ENCODE data around the gene TXNRD2. TPM values are rescaled to one million over a fixed set of nuclear protein-coding genes. Genes with fewer than 3 reads are reported as not detected.

Gene TXNRD2
- total RNA-seq, 1 donor from 2014 or later: 63.5 TPM

DNA sequence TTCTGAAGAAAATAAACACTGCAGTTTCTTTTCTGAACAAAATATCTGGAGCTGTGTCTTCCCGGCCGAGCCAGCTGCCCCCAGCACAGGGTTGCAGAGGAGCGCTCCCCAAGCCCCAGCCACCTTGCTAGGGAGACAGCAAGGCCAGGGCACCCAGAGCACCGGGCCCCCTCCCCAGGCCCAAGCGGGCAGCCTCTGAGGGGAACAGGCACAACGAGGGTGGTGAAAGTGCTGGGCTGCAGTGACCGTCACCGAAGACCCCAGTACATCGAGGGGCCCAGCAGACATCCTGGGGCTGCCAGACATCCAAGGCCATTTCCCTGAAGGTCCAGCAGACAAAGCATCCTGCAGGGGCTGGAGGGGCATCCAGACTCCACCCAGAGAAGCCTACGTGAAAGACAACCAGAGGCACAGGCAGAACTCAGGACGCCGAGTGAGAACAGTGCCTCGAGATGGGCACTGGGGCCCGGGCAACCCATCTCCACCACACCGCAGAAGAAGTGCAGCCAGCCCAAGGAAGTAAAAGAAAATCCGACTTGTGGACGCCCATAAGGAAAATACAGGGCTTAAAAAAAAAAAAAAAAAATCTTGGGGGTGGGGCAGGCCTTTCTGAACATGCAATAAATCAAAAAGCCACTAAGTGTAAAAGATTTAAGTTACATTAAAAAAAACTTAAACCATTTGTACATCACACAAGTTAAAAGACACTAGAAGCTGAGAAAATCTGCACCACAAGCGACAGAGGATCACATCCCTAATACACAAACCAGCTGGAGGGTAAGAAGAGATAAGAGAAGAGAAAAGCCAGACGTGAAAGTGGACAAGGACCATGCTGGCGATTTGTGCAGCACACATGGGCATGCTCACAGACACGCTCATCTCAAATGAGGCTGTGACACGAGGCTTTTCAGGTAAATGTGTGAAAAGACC, 36.0 kb downstream of the TXNRD2 start:
- DNase-seq (ENCODE audit: low read depth in 2 of 2): no peak

DNA sequence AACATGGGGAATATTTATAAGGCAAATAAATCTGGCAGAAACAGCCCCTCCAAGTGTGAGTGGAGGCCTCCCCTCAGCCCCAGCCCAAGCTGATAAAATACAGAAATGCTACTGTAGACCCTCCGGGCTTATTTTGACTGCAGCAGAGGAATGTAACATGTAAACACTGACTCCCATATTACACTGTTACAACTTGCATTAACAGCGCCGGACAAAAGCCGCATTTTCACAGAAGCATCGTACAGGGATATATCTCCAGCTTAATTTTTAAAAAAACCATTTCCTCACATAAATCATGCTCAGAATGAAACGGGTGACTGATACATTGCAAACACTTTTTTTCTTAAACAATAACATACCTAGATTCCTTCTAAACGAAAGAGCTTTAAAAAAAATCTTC, 36.7 kb downstream of the TXNRD2 start:
- no peak for DNase-seq (ENCODE audit: low read depth in 2 of 2)

DNA sequence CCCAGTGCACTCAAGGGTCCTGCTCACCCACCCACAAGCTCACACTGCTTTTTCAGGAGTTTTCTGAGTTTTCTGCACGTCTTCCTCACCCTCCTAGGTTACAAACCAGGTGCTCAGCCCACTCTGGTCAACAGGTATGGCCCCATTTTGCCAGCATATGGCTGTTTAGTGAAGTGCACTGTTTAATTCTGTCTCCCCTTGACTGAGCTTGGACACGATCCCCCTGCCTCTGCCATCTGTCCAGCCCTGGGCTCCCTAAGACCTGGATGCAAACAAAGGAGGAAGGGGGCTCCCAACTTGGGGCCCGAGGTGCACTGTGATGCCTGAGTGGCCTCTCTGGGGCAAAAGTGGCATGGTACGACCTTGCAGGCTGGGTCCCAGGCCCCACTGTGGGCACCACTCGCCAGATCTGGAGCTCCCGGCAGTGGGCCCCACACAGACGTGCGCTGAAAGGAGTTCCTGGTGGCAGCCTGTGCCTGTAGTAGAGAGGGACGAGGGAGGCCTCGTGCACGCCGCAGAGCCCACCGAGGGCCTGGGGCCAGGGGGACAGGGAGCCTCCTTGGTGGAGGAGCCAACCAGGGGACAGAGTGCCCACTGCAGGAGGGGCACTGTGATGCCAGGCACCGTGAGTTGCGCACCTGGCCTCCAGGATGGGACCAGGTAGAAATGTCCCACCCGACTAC, 37.3 kb downstream of the TXNRD2 start:
- DNase-seq (ENCODE audit: low read depth in 2 of 2): no peak

DNA sequence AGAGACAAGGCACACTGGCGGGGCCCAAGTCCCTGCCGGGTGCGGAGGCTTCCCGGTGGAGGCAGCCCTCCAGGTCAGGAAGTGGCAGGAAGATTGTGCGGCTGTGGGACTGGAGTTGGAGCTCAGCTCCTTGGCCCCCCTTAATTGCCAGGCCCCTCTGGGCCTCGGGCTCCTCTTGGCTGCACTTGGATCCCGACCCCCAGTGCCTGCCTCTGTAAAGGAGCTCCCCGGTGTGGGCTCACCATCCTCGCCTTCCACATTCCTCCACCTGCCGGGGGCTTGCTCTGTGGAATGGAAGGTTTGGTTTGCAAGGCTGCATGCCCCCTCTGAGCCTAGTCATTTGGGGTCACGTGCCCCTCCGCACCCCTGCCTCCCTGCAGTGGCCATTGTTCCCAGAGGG, 38.1 kb downstream of the TXNRD2 start:
- DNase-seq (ENCODE audit: low read depth in 2 of 2): no peak

DNA sequence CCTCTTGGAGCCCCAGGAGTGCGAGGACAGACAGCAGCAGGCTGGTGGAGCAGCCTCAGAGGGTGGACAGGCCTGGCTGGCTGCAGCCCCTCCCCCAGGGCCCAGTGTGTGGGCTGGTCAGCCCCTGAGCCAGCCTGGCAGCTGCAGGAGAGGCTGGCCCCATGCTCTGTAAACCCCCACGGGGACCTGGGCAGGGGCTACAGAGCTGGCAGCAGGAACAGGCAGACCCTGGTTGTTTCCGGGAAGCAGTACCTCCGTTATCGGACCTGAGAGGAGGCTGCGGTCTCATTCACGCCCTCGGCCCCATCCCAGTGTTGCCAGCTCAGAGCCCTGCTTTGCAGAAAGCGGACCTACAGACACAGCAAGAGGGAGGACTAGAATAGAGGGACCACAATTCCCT, 38.6 kb downstream of the TXNRD2 start:
- DNase-seq (ENCODE audit: low read depth in 2 of 2): no peak

DNA sequence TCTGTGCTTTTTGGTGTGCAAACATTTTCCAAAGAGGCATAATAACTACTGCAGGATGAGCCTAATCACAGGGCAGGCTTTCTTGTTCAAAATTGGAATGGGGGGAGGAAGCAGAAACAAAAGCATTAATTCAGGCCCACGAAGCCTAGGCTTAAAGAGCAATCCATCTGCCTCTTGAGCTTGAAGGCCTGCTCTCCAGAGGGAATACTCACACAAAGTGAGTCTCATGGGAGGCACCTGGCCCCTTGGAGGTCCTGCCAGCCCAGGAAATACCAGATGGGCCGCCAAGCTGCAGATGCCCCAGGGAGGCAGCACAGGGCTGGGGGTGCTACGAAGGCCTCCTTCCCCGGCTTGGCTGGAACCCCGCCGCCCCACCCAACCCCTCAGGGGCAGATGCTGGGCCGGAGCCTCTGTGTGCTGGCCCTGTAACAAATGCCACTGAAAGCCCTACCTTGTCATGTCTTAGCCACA, 39.3 kb downstream of the TXNRD2 start:
- no peak for DNase-seq (ENCODE audit: low read depth in 2 of 2)

DNA sequence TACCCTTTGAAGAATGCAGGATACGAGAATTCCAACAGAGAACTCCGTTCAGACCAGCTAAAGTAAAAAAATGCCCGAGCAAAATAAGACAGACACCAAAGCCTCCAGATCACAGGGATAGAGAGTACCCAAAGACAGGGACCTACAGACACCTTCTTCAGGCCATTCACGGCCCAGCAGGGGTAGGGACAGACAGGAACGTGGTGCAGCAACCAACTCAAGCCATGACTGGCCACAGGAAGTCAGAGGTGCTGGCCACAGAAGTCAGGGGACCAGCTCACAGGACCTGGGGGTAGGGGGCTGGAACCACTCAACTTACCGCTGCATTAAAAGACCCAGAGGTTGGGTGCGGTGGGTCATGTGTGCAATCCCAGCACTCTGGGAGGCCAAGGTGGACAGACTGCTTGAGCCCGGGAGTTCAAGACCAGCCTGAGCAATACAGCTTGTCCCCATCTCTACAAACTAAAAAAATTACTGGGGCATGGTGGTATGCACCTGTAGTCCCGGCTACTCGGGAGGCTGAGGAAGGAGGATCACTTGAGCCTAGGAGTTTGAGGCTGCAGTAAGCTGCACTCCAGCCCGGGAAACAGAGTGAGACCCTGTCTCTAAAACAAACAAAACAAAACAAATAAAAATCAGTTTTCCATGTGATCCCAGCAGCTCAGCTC, 39.9 kb downstream of the TXNRD2 start:
- no peak for DNase-seq (ENCODE audit: low read depth in 2 of 2)

DNA sequence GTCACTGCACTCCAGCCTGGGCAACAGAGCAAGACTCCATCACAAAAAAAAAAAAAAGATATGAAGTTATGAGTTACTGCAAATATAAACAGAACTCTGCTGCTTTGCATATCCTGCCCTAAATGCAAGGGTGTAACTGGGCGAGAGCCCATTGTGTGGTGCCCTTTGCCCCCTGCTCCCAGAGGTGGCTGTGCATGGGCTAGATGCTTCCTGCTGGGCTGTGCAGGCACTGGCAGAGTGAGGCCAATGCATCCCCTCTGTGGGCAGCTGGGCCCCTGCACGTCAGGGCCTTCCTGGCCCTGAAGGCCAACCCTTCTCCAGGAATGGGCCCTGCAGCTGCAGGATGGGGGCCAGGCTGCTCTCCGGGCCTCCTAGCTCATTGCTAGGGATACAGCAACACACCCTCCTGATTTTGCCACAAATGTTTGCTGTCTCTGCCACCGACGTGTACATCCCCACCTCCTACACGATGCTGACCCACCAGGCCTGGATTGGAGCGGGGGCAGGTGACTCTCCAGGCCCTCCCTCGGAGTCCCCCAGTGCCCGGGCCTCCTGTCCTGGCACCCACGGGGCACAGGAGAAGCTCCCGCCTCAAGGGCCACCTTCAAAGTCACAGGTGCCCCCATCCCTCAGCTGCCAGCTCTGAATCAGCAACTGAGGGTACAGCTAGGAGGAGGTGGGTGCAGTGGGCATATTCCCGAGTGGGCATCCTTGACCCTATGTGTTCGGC, 40.7 kb downstream of the TXNRD2 start:
- DNase-seq (ENCODE audit: low read depth in 2 of 2): no peak

DNA sequence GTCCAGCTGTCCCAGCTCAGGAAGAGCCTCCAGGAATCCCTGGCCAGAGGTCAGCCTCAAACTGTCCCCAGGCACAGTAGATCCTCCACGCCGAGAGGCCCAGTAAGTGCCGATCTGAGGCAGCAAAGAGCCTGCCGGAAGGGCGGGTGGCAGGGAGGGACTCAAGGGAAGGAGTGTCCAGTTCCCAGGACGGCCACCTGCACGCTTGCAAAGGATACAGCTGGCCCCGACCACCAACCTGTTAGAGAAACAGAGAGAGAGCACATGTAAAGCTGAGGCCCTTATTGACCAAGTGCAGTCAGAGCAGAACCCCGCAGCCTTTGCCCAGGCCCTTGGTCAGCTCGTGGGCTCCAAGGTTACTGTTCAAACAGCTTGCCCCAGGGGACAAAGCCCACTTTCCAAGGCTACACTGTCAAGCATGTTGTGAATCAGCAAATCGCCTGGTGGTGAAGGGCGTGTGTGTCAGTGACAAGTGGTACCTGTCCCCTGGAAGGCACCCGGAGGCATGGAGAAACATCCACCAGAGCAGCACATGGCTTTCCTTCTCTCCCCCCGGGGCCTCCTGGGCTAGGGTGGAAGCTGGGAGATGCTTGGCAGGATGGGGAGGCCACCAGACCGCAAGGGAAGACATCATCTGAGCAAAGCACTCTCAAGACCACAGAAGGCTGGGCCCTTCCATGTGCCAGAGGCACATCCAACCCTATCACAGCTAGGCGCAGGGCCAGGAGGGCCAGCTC, 42.6 kb downstream of the TXNRD2 start:
- DNase-seq (ENCODE audit: low read depth in 2 of 2): no peak

DNA sequence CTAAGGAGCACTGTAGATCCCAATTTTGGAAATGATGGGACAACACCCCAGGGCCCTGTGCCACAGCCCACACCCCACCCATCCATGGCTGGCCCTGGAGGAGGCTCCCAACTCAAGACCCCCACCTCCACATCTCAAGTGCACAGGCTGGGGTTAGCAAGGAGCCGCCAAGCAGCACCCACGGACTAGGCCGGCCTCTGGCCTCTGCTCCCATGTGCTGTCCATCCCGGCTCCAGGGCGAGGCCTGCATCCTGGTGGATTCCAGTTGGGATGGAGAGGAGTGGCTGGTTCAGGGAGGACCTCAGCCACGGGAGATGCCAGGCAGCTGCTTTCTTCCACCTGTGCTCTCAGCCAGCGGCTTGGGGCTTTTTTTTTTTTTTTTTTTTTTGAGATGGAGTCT, 43.5 kb downstream of the TXNRD2 start:
- no peak for DNase-seq (ENCODE audit: low read depth in 2 of 2)

DNA sequence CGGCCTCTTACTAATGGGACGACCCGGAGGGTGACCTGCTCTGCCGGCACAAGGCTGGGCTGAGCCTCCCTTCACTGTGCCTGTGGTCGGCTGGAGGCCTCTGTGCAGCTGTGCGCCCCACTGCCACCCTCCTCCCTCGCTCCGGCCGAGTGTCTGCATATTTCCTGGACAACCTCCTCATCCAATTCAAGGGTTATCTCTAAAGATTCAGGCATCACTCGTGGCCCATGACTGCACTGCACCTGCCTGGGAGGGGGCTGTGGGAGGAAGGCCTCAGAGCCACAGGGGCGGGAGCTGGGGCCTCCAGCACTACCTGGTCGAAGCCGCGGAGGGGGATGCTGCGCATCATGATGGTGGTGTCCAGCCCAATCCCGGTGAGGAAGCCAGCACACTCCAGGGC, 43.9 kb downstream of the TXNRD2 start:
- DNase-seq (ENCODE audit: low read depth in 2 of 2): no peak

DNA sequence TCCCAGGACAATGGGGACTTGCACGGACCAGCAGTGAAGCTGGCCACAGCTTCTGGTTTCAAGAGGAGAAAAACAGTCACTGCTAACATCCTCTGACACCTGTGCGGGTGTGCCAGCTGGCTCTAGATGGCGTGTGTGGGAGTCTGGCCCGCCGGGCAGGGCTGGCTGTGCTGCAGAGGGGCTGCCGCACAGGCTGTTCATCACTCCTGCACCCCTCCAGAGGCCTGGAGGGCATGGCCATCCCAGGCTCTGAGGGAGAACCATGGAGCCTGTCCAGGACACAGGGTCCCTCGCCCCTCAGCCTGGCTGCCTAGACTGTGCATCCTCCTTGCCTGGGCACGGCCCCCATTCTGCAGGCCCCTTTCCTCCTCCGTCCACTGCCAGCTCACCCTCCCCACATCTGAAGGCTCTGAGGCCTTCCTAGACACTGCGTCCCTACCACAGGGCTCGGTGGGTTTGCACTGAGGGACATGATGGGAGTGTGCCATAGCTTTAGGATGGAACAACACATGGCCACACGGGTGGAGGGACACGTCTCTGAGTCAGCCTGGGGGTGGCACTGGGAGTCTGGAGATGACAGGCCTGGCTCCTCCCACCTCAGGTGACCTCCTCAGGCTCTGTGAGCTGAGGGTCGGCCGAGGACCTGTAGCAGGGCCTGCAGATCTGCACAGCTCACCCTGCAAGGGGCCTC, 44.8 kb downstream of the TXNRD2 start:
- DNase-seq (ENCODE audit: low read depth in 2 of 2): peak in 1 of 2 donors; percentile 47

DNA sequence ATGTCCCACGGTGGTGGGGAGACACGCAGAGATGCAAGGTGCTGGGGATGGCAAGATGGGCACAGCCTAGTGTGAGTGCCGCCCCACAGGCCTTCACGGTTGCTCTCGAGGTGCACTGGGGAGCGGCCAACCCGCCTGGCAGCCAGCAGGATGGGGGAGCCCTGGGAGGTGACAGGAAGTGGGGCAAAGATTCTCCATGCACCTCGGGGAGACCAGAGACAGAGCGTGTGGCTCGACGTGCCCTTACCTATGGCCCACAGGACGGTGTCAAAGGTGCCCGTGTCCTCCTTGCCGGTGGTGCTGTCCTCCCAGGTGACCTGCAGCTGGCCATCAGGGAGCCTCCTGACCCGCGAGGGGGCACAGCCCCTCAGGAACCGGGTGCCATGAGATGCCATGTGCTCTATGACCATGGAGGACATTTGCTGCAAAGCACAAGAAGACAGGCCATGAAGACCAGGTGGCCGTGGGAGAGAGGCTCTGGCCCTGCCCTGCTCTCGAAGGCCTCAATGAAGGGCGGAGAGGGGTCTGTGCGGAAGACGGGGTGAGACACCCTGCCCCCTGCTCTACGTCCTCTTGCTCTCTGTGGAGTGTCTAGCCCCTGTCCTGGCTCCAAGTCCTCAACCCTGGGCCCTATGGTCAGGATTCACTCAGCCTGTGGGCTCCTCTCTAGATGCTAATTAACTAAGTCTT, 46.3 kb downstream of the TXNRD2 start:
- no peak for DNase-seq (ENCODE audit: low read depth in 2 of 2)

DNA sequence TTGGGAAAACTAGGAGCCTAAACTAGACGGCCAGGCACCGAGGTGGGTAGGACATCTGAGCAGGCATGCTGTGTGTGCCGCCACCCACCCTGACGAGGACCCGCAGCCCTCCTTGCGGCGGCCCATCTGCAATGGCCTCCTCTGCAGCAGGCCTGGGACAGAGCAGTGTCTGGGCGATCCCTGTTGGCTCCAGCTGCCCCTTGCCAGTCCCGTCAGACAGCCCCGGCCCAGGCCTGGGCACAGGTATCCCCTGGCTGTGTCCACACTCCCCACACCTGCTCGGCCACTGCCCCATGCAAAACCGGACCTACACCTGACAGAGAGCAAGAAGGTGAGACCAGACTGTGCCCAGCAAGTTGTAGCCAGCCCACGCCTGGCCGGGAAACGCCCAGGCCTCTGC, 48.3 kb downstream of the TXNRD2 start:
- DNase-seq (ENCODE audit: low read depth in 2 of 2): no peak

DNA sequence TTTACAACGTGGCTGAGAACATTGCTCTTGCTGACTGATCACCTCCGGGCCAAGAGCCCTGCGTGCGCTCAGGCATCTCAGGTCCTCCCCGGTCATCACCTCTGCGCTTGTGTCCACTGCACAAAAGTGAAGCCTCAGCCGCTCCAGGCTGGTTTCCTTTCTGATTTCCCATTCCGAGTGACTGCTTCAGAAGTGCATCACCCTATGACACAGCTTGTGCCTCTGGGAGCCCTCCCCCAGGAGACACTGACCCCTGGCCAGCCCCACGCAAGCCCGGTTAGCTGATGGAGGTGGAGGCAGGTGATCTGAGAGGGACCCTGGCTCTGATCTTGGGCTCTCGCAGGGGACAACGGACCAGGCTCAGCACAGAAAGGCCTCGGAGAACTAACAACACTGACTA, 48.7 kb downstream of the TXNRD2 start:
- DNase-seq (ENCODE audit: low read depth in 2 of 2): peak; percentile 32 to 51

DNA sequence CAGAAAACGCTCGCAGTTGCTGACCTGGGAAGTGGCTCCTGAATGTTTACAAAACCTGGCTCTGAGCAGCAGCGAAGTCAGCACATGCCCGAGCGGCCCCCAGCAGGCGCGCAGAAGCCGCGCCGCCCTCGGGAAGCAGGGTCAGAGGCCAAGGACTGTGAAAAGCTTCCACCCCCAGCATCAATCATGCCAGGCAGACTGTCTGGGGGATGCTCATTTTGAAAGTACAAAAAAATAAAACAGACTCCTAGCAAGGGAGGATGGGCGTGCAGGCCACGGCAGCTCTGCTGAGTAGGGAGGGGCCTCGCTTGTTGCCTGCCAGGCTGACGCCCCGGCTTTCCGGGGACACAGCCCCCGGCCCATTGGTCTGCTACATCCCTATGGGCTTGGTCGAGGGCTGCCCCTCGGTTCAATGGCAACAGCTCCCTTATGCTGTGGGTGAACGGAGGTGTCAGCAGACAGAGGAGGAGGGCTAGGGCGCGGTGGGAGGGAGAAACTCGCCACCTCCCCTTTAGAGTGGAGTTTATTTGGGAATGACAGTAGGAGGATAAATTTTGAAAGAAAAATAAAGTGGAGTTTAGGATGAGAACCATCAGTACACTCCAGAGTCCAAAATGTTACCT, 49.2 kb downstream of the TXNRD2 start:
- DNase-seq (ENCODE audit: low read depth in 2 of 2): peak; percentile 74 to 77

DNA sequence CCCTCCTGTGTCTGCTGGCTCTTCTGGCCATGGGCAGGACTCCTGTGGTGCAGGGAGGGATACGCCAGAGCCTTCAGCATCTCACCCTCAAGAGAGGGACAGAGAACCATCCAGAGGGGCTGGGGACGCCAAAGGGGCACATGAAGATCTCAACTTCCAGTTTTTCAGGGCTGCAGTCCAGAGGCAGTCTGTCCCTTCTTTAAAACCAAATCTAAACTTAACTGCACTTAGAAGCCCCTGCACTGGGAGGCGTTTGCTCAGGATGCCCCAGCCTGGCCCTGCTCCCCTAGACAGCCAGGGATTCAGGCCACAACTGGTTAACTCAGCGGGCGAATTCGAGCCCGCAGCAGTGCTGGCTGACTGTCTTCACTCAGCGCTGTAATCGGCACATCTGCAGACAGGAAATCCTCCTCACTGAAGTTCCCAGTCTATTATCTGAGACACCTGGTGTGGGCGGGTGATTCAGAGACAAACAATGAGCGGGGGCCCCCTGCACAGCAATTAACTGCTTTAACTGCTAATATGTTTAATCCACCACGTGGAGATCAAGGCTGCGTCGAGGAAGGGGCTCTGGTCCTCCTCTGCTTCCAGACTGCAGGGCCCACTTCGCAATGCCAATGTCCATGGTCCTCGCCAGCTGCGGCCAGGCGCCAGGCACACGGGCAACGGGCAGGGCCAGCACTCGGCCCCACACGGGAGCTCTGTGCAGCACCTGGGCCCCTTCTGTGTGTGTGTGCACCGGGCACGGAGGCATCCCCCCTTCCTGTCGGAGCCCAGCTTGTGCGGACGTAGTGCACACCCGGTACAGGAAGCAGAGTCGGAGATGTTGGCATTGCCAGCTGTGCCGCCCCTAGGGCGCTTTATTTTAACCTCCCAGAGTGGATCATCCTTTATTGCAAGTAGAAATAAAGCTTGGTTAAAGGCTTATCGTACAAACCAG, 50.0 kb downstream of the TXNRD2 start:
- peak; percentile 83 to 92 for DNase-seq (ENCODE audit: low read depth in 2 of 2)

Data from lung microvascular endothelial cell (primary cell).